ENCODE data around the gene ENHO. TPM values are rescaled to one million over a fixed set of nuclear protein-coding genes. Genes with fewer than 3 reads are reported as not detected.

The ENHO gene
- total and polyA plus RNA-seq, 8 donors: 1.2 to 63.8 (median 11.4) TPM; not detected in 2

- WGBS, 5 donors: 65 to 77% (median 74%) methylated on average over 7 of the region's 7 CpGs
- Histone ChIP-seq H3K27ac (no peak overlapping the region), H3K27me3 (peaks cover 0 to 60% (median 13%) of the 10 kb centered on the region in 3 donors), H3K4me1 (peaks cover 0 to 16% (median 4%) of the 10 kb centered on the region in 4 donors), H3K4me3 (no peak overlapping the region), H3K36me3 (no peaks in the 10 kb centered on the region), H3K9me3 (no peaks in the 10 kb centered on the region)
- TF ChIP-seq EP300 (IDR thresholded peaks at IDR 0.05) (no peak), POLR2A (IDR thresholded peaks at IDR 0.05) (no peak), POLR2AphosphoS5 (IDR thresholded peaks at IDR 0.05) (no peak)
- TF ChIP-seq, protein P1, sequence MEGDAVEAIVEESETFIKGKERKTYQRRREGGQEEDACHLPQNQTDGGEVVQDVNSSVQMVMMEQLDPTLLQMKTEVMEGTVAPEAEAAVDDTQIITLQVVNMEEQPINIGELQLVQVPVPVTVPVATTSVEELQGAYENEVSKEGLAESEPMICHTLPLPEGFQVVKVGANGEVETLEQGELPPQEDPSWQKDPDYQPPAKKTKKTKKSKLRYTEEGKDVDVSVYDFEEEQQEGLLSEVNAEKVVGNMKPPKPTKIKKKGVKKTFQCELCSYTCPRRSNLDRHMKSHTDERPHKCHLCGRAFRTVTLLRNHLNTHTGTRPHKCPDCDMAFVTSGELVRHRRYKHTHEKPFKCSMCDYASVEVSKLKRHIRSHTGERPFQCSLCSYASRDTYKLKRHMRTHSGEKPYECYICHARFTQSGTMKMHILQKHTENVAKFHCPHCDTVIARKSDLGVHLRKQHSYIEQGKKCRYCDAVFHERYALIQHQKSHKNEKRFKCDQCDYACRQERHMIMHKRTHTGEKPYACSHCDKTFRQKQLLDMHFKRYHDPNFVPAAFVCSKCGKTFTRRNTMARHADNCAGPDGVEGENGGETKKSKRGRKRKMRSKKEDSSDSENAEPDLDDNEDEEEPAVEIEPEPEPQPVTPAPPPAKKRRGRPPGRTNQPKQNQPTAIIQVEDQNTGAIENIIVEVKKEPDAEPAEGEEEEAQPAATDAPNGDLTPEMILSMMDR (IDR thresholded peaks at IDR 0.05): no peak
- no peak for DNase-seq
- intact Hi-C loops (cut with DNase I; ENCODE audit: low total_unique reads): no loop called here
Observed at GRCh38 chr9:34570809-34571480, 48.2 kb upstream of the ENHO start.

- H3K27me3 ChIP-seq: peaks cover 0 to 60% (median 18%) of the 10 kb centered on the region in 3 donors
- 50 to 69% (median 64%) methylated on average over 9 to 11 of the region's 11 CpGs for WGBS, 5 donors
Observed at GRCh38 chr9:34570376-34570775, 47.6 kb upstream of the ENHO start.

GRCh38 chr9:34568774-34569173 is 46.0 kb upstream of the ENHO start:
- Histone ChIP-seq H3K27me3 (peaks cover 0 to 58% (median 13%) of the 10 kb centered on the region in 3 donors), H3K27ac (no peak overlapping the region), H3K36me3 (no peaks in the 10 kb centered on the region), H3K4me3 (no peak overlapping the region), H3K9me3 (no peaks in the 10 kb centered on the region), H3K4me1 (peaks cover 0 to 16% (median 4%) of the 10 kb centered on the region in 4 donors)
- no peak for TF ChIP-seq POLR2A (IDR thresholded peaks at IDR 0.05)
- TF ChIP-seq POLR2AphosphoS5 (IDR thresholded peaks at IDR 0.05): no peak
- TF ChIP-seq, protein P1 (IDR thresholded peaks at IDR 0.05): no peak
- TF ChIP-seq EP300 (IDR thresholded peaks at IDR 0.05): no peak
- WGBS, 5 donors: 40 to 70% (median 60%) methylated on average over 2 to 12 of the region's 12 CpGs
- DNase-seq: no peak
- intact Hi-C loops (cut with DNase I; ENCODE audit: low total_unique reads): no loop called here

More at GRCh38 chr9:34570376-34570775, 47.6 kb upstream of the ENHO start:
- H3K36me3 ChIP-seq: no peaks in the 10 kb centered on the region
- intact Hi-C loops (cut with DNase I; ENCODE audit: low total_unique reads): no loop called here
- peaks cover 0 to 16% (median 4%) of the 10 kb centered on the region in 4 donors for H3K4me1 ChIP-seq
- no peak overlapping the region for H3K27ac ChIP-seq
- TF ChIP-seq POLR2AphosphoS5 (IDR thresholded peaks at IDR 0.05): no peak
- TF ChIP-seq, protein P1 (IDR thresholded peaks at IDR 0.05): no peak
- TF ChIP-seq EP300 (IDR thresholded peaks at IDR 0.05): no peak
- TF ChIP-seq POLR2A (IDR thresholded peaks at IDR 0.05): no peak
- H3K4me3 ChIP-seq: no peak overlapping the region
- peak in 1 of 2 donors; percentile 81 for DNase-seq
- no peaks in the 10 kb centered on the region for H3K9me3 ChIP-seq

- TF ChIP-seq, protein P1 (IDR thresholded peaks at IDR 0.05): no peak
- TF ChIP-seq EP300 (IDR thresholded peaks at IDR 0.05) (no peak), POLR2A (IDR thresholded peaks at IDR 0.05) (no peak), POLR2AphosphoS5 (IDR thresholded peaks at IDR 0.05) (no peak)
- Histone ChIP-seq H3K27ac (no peak overlapping the region), H3K4me1 (peaks cover 0 to 16% (median 4%) of the 10 kb centered on the region in 4 donors), H3K4me3 (no peak overlapping the region), H3K27me3 (peaks cover 0 to 54% (median 13%) of the 10 kb centered on the region in 3 donors), H3K9me3 (no peaks in the 10 kb centered on the region), H3K36me3 (no peaks in the 10 kb centered on the region)
- intact Hi-C loops (cut with DNase I; ENCODE audit: low total_unique reads): no loop called here
- DNase-seq: no peak
- 53 to 75% (median 66%) methylated on average over 5 to 7 of the region's 7 CpGs for WGBS, 5 donors
Observed at GRCh38 chr9:34568133-34568532, 45.3 kb upstream of the ENHO start.
